AG20443 (cell line): ENCODE data around the gene ITFG2.

Experiments used
- DNase-seq: peaks from one replicate; pipeline ENCODE4 v3.0.0; 2012; ENCODE audit warnings: low spot score, mixed read lengths

The ITFG2 gene

DNA sequence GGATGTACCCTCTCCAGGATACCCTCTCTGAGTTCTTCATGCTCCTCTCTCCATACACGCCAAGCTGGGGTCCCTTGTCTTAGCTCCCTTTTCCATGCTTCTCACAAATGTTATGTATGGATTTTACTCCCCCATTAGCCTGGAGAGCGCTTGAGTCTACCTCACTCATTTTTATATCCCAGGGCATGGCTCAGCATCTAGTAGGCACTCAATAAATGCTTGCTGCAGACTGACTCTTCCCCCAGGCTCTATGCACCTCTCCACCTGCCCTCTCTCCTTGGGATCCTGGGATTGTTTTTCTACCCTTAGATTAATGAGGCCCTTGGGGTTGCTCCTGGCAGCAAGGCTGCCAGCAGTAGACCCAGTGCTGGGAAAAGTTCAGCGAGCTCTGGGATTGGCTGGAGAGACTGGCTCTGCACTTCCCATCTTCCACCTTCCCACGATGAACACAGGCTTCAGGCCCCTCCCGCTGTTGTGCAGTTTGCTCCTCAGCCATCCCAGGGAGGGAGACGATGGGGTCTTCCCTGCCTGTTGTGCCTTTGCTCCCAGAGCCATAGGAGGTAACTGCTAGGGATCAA, 20.2 kb downstream of the ITFG2 start:
- DNase-seq: no peak

DNA sequence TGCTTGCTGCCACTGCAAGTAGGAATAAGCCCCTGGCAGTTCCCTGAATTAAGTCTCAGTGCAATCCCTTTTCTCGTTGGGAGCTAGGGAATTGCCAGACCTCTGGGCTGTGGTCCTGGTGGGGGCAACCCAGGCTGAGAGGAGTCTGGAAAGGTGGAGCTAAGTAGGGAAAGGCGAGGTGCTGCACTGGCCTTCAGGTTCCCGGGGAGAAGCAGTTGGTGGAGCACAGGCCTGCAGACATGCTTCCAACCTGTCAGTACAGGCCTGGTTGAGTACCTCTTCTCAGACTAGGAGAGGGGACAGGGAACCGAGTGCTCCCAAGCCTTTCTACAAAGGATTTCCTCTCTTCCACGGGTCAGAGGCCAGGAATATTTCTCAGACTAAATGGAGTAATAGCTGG, 20.9 kb downstream of the ITFG2 start:
- DNase-seq: no peak

DNA sequence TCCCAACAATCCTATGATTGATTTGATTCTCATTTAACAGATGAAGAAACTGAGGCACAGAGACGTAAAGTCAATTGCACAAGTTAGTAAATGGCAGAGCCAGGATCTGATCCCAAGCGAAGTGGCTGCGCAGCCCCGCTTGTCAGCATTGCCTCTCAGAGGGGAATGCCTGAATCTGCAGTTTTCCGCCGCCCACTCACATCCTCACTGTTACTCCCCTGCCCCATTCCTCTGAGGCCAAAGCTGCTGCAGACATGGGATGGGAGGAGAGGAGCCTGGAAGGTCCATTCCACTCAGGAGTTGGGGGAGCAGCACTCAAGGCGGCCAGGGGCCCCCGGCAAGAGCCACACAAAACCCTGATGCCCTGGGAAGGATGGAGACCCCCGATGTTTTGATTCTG, 21.3 kb downstream of the ITFG2 start:
- DNase-seq: no peak

GRCh38 chr12:2834581-2835491, 22.4 kb downstream of the ITFG2 start, which contains the start of gene NRIP2:
NRIP2 (minus strand) TSS chr12:2835035; CDS start chr12:2834983, 52 bp downstream.
- DNase-seq: peak; percentile 67

DNA sequence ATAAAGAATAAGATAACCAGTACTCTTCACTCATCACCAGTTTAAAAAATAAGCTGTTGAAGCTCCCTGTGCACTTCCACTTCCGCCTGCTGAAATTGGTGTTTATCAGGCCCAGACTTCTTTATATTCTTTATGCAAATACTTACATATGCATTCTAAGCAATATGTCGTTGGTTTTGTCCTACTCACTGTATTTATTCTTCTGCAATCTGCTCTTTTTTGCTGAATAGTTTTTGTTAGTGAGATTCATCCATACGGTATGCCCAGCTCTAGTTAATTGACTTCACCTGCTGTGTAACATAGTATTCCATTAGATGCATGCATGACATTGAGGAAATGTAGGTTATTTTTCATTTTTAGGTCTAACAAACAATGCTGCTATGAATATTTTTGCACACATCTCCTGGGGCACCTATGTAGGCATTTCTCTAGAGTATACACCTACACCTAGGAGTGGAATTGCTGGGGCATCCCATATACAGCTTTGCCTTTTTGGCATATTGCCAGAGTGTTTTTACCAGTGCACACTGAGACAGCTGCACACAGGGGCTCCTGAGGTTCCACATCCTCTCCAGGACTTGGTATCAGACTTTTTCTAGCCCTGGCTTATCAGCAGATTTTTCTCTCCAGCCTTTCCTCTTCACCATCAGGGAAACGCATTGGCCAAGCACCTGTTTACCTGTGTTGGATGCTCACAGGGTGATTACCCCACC, 23.4 kb downstream of the ITFG2 start:
- DNase-seq: no peak

DNA sequence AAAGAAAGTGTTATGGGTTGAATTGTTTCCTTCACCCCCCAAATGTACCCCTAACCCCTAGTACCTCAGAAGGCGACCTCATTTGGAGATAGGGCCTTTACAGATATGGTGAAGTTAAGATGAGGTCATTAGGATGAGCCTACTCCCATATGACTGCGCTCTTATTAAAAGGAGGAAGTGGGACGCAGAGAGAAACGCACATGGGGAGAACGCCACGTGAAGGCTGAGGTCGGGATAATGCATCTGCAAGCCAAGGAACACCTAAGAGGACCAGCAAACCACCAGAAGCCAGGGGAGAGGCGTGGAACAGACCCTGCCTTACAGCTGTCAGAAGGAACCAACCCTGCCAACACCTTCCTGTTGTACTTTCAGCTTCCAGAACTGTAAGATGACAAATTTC, 24.1 kb downstream of the ITFG2 start:
- DNase-seq: no peak

- no peak for DNase-seq
Observed at GRCh38 chr12:2841056-2841650, 28.7 kb downstream of the ITFG2 start.

GRCh38 chr12:2842948-2843347, 30.5 kb downstream of the ITFG2 start:
- no peak for DNase-seq

- no peak for DNase-seq
Observed at GRCh38 chr12:2844786-2845185, 32.3 kb downstream of the ITFG2 start.

DNA sequence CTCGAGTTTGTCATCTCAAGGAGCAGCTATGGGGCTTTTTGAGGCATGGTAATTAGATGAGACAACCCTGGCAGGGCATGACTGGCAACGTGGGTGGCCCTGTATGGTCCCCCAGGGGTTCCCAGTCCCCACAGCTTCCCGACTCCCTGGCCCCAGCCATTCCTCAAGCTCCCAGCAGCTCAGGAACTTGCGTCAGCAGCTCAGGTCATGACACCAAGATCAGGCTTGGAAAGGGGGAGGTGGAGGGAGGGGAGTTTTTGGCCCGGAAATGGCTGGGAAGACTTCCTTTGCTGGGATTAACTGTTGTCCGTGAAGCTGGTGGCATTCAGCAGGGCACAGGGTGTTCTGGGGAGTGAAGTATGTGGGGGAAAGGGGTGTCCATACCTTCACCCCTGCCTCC, 32.8 kb downstream of the ITFG2 start:
- DNase-seq: peak; percentile 42

- DNase-seq: no peak
Observed at GRCh38 chr12:2851931-2852330, 39.5 kb downstream of the ITFG2 start.

GRCh38 chr12:2853626-2854025, 41.2 kb downstream of the ITFG2 start:
- DNase-seq: peak; percentile 97

- DNase-seq: no peak
Observed at GRCh38 chr12:2854669-2855453, 42.4 kb downstream of the ITFG2 start.

- no peak for DNase-seq
Observed at GRCh38 chr12:2855546-2855945, 43.1 kb downstream of the ITFG2 start.

DNA sequence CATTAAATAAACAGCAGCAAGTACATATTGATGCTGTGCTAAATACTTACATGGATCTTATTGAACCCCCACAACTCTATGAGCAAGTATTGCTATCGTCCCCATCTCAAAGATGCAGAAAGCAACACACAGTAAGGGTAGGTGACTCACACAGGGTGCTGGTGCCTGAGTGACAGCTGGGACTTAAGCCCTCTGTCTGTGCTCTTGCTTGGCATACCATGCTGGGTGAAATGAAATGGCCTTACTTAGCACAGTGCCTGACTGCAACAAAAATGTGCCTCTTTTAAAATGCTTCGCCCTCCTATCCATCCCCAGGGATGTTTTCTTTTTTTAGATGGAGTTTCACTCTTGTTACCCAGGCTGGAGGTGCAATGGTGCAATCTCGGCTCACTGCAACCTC, 43.6 kb downstream of the ITFG2 start:
- no peak for DNase-seq

GRCh38 chr12:2857021-2857431, 44.6 kb downstream of the ITFG2 start, which contains the start of gene TEX52:
TEX52 (minus strand) TSS chr12:2857039; CDS start chr12:2857026, 13 bp downstream.
- DNase-seq: no peak

GRCh38 chr12:2857576-2857975, 45.1 kb downstream of the ITFG2 start:
- DNase-seq: no peak

DNA sequence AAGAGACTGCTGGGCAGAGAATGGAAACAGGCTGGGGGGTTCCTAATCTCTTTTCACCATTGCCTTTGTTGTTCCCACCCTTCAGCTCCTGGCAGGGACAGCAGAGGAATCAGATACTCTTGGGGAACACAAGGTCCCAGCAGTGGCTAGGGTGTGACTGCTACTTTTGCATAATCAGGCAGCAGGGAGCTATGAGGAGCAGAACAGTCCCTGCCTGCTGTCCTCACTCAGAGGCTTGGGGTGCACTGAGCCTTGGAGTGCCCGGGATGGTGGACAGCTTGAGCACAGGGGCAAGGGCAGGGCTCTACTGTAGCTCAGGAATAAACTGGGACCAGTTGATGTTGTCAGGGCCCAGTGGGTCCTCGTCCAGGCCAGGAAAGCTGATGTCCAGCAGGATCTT, 45.9 kb downstream of the ITFG2 start:
- no peak for DNase-seq

DNA sequence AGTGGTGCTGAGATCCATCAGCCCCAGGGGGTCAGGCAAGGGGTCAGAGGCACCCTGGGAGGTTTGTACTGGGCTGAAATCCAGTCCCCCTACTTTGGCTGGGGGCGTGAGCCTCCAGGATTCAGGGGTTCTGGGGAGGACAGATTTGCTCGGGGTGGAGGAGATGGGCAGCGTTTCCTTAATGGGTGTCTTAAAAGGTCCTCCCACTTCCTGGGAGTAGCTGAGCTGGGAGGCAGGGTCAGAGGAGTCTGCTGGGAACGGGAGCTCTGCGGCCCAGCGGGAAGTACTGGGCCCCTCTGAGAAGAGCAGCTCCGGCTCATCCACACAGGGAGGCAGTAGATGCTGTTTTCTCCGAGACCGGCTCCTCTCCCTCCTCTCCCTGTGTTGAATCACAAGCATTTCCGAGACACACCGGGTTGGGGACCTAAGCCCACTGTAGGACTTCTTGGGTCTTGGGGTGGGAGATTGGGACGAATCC, 46.5 kb downstream of the ITFG2 start:
- DNase-seq: no peak

GRCh38 chr12:2860170-2860569, 47.7 kb downstream of the ITFG2 start:
- no peak for DNase-seq

DNA sequence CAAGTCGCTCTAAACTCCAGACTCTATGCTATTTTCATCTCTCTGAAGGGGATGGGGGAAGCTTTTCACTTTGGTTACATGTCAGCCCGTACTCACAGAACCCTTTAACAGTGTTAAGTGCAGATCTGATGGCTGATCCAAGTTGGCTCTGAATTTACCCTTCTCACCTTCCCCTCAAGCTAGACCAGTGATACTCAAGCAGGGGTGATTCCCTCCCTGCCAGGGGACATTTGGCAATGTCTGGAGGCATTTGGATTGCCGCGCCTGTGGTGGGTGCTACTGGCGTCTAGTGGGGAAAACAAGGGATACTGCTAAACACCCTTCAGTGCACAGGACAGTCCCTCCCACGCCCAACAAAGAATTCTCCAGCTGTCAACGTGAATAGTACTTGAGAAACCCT, 50.4 kb downstream of the ITFG2 start:
- DNase-seq: no peak
